Kidney (tissue), 14 donors: Measurements from ENCODE around the gene AHNAK. TPM values are rescaled to one million over a fixed set of nuclear protein-coding genes. Genes with fewer than 3 reads are reported as not detected.
A peak's percentile ranks its signal among the peaks of the same experiment; 100 is the strongest.

Source experiments
- DNase-seq, 5 donors: peaks; one replicate each; pipeline ENCODE4 v3.0.0-alpha.2; 2013 to 2020
- FAIRE-seq: peaks from 2 replicates; lab custom pipeline; 2012; peaks lifted over from hg19 to GRCh38; lab: Jason Lieb, UNC
- H3K27ac ChIP-seq, 2 donors: one replicate each; pipeline ENCODE4 v1.7.0; 2013; ENCODE audit warnings: low read depth in 2 of 2, low read length in 2 of 2, inconsistent platforms in 1 of 2
- H3K27me3 ChIP-seq: one replicate; pipeline ENCODE4 v1.7.1; 2013; ENCODE audit warnings: low read length, inconsistent platforms; ENCODE audit not compliant: control insufficient read depth, insufficient read depth
- H3K36me3 ChIP-seq, 3 donors: one replicate each; pipeline versions ENCODE4 v1.7.0 to v1.7.1; 2013; ENCODE audit warnings: low read length in 3 of 3, control low read depth in 1 of 3, inconsistent platforms in 1 of 3; ENCODE audit not compliant: insufficient read depth in 3 of 3, control insufficient read depth in 2 of 3
- H3K4me1 ChIP-seq, 3 donors: one replicate each; pipeline versions ENCODE4 v1.7.0 to v1.7.1; 2013; ENCODE audit warnings: low read length in 3 of 3, inconsistent platforms in 1 of 3, low read depth in 1 of 3; ENCODE audit not compliant: control insufficient read depth in 2 of 3, insufficient read depth in 2 of 3
- H3K4me3 ChIP-seq, 3 donors: one replicate each; pipeline versions ENCODE4 v1.7.0 to v1.8.1; 2013; ENCODE audit warnings: low read length in 3 of 3, control low read depth in 1 of 3, inconsistent platforms in 1 of 3
- H3K9ac ChIP-seq, 3 donors: one replicate each; pipeline versions ENCODE4 v1.7.0 to v1.7.1; 2013; ENCODE audit warnings: low read length in 3 of 3, control low read depth in 1 of 3, inconsistent platforms in 1 of 3
- H3K9me3 ChIP-seq, 3 donors: one replicate each; pipeline versions ENCODE4 v1.7.0 to v1.7.1; 2013; ENCODE audit warnings: low read length in 3 of 3, control low read depth in 1 of 3, inconsistent platforms in 1 of 3; ENCODE audit not compliant: control insufficient read depth in 2 of 3, insufficient read depth in 1 of 3
- CTCF ChIP-seq: IDR thresholded peaks from 3 replicates; pipeline ENCODE4 v1.5.1; 2012; ENCODE audit warnings: mild to moderate bottlenecking, moderate library complexity, borderline replicate concordance; ENCODE audit not compliant: insufficient read depth; ENCODE audit errors: extremely low read depth
- intact Hi-C: fragments of 100-400 bp; cut with DNase I; formaldehyde crosslinking; loops from one replicate; pipeline ENCODE4 v1.11.1; 2022
- polyA plus RNA-seq: library from polyadenylated mRNA; stranded (reverse); fragments of 350-450 nt; fragmentation: Illumina TruSeq; extraction: RNeasy Lipid Tissue Mini Kit (QIAGEN cat#74804); gene quantifications from one replicate; pipeline ENCODE4 v1.2.3, GENCODE V29; 2014; ENCODE audit warnings: low read depth, low replicate concordance; ENCODE audit not compliant: insufficient read depth
- total RNA-seq: library from RNA; stranded (reverse); fragmentation: NEBNext Ultra II Directional; extraction: Animal tissue kit (Norgen Biotek cat#: 25700); gene quantifications from one replicate; pipeline ENCODE4 v1.2.1, GENCODE V29; 2021
- donor health status: control.
- donor health status: control.
- donor health status: control.
- donor health status: control.
- donor health status: control.
- donor health status: DM: yes; HTN: yes; CAD: no.
- donor health status: Normal renal cell carcinoma (clear cell type).

AHNAK gene
- total and polyA plus RNA-seq, 2 donors from 2014 or later: 36.6 to 700 TPM

GRCh38 chr11:62399172-62399877 lies 147.3 kb downstream of the AHNAK start:
- no peaks in the 10 kb centered on the region for H3K9me3 ChIP-seq
- FAIRE-seq: no peak
- no peak overlapping the region for H3K9ac ChIP-seq
- no peak overlapping the region for H3K27ac ChIP-seq
- peaks cover 0 to 23% (median 0%) of the 10 kb centered on the region in 3 donors for H3K4me1 ChIP-seq
- TF ChIP-seq CTCF: no peak
- no peak for DNase-seq
- no peaks in the 10 kb centered on the region for H3K36me3 ChIP-seq
- intact Hi-C loops: loop anchor here (10.0 kb wide), 1 partner anchor 295 kb away; no protein-coding TSS in a partner anchor
- H3K4me3 ChIP-seq: no peak overlapping the region
- no peaks in the 10 kb centered on the region for H3K27me3 ChIP-seq

GRCh38 chr11:62398011-62398994 lies 148.3 kb downstream of the AHNAK start:
- TF ChIP-seq CTCF: no peak
- intact Hi-C loops: loop anchor here (10.0 kb wide), 1 partner anchor 296 kb away; no protein-coding TSS in a partner anchor
- Histone ChIP-seq H3K27ac (no peak overlapping the region), H3K9ac (no peak overlapping the region), H3K9me3 (no peaks in the 10 kb centered on the region), H3K36me3 (no peaks in the 10 kb centered on the region), H3K4me3 (no peak overlapping the region), H3K27me3 (no peaks in the 10 kb centered on the region), H3K4me1 (peaks cover 0 to 23% (median 0%) of the 10 kb centered on the region in 3 donors)
- DNase-seq (peak in 1 of 5 donors; percentile 90), FAIRE-seq (no peak)

GRCh38 chr11:62395885-62396551 lies 150.6 kb downstream of the AHNAK start:
- Histone ChIP-seq H3K9me3 (no peaks in the 10 kb centered on the region), H3K4me1 (peaks cover 0 to 12% (median 0%) of the 10 kb centered on the region in 3 donors), H3K36me3 (no peaks in the 10 kb centered on the region), H3K27me3 (no peaks in the 10 kb centered on the region), H3K4me3 (no peak overlapping the region), H3K9ac (no peak overlapping the region), H3K27ac (no peak overlapping the region)
- DNase-seq (no peak), FAIRE-seq (no peak)
- intact Hi-C loops: loop anchor here (10.0 kb wide), 1 partner anchor 299 kb away; no protein-coding TSS in a partner anchor
- no peak for TF ChIP-seq CTCF
